OCI-LY3 (cell line): ENCODE data around the gene DUSP2.
"Not testable (repeated sequence)": the region's sequence is repeated elsewhere in the genome, so short reads cannot be mapped to it uniquely, and the experiment has no call there.

Experiments used
- H2AFZ ChIP-seq: fragments of 200-600, 300-600 bp; shearing (Covaris generic); 2 replicates; pipeline ENCODE4 v1.6.0; 2014; ENCODE audit warnings: antibody characterized with exemption, low read depth, low read length
- H3K27ac ChIP-seq: fragments of 200-600, 300-600 bp; sonication (generic); 2 replicates; pipeline ENCODE4 v1.5.1; 2014; ENCODE audit warnings: mild to moderate bottlenecking, low read length, moderate library complexity, mixed read lengths
- H3K27me3 ChIP-seq: fragments of 200-600, 300-600 bp; sonication (generic); 2 replicates; pipeline ENCODE4 v1.6.1; 2014; ENCODE audit warnings: low read depth, low read length, mixed read lengths
- H3K36me3 ChIP-seq: fragments of 200-600, 300-600 bp; sonication (generic); replicated peaks from 2 replicates; pipeline ENCODE3; 2014; ENCODE audit warnings: low read depth, low read length, mixed read lengths
- H3K4me1 ChIP-seq: fragments of 300-600, 200-600 bp; sonication (generic); 2 replicates; pipeline ENCODE4 v1.6.1; 2014; ENCODE audit warnings: low read length, mixed read lengths
- H3K4me2 ChIP-seq: fragments of 200-600, 300-600 bp; sonication (generic); 2 replicates; pipeline ENCODE4 v1.6.1; 2014; ENCODE audit warnings: low read length, mixed read lengths
- H3K4me3 ChIP-seq: fragments of 300-600, 200-600 bp; sonication (generic); 2 replicates; pipeline ENCODE4 v1.5.1; 2014; ENCODE audit warnings: antibody characterized with exemption, mild to moderate bottlenecking, low read length, moderate library complexity
- H3K79me2 ChIP-seq: fragments of 300-600, 200-600 bp; shearing (Covaris generic); 2 replicates; pipeline ENCODE4 v1.6.1; 2014; ENCODE audit warnings: mild to moderate bottlenecking, low read length, mixed read lengths
- H3K9ac ChIP-seq: fragments of 300-600, 200-600 bp; shearing (Covaris generic); 2 replicates; pipeline ENCODE4 v1.6.0; 2014; ENCODE audit warnings: mild to moderate bottlenecking, low read length, moderate library complexity
- H3K9me3 ChIP-seq: fragments of 200-600, 300-600 bp; shearing (Covaris generic); 2 replicates; pipeline ENCODE4 v1.6.1; 2014; ENCODE audit warnings: low read length, mixed read lengths; ENCODE audit not compliant: insufficient read depth
- H4K20me1 ChIP-seq: fragments of 200-600, 300-600 bp; sonication (generic); 2 replicates; pipeline ENCODE4 v1.6.1; 2016; ENCODE audit warnings: low read length, mixed read lengths; ENCODE audit not compliant: insufficient read depth
- CTCF ChIP-seq: fragments of 200-600, 300-600 bp; sonication (generic); IDR thresholded peaks from 2 replicates; pipeline ENCODE4 v1.5.1; 2014; ENCODE audit warnings: antibody characterized with exemption, low read length, low read depth
- EZH2phosphoT487 ChIP-seq: fragments of 200-600 bp; shearing (Covaris generic); IDR thresholded peaks from 2 replicates; pipeline ENCODE4 v1.6.1; 2018; ENCODE audit warnings: antibody characterized with exemption, mixed run types, low read depth

DUSP2 gene

GRCh38 chr2:96161898-96162297 is 16.7 kb upstream of the DUSP2 start:
- Histone ChIP-seq H3K79me2 (no peaks in the 10 kb centered on the region), H3K27me3 (no peaks in the 10 kb centered on the region), H2AFZ (no peak overlapping the region), H4K20me1 (no peaks in the 10 kb centered on the region), H3K9ac (no peak overlapping the region), H3K27ac (no peak overlapping the region), H3K9me3 (no peaks in the 10 kb centered on the region), H3K4me3 (no peak overlapping the region), H3K4me1 (peaks cover 50% of the 10 kb centered on the region), H3K36me3 (no peaks in the 10 kb centered on the region), H3K4me2 (no peak overlapping the region)
- TF ChIP-seq CTCF = no peak
- no peak for TF ChIP-seq EZH2phosphoT487

DNA sequence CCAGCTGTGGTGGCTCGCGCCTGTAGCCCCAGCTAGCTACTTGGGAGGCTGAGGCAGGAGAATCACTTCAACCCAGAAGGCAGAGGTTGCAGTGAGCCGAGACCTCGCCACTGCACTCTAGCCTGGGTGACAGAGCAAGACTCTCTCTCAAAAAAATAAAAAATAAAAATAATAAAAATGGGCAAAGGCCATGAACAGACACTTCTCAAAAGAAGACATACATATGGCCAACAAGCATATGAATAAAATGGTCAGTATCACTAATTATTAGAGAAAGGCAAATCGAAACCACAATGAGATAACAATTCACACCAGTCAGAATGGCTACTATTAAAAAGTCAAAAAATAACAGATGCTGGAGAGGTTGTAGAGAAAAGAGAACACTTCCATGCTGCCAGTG is 15.1 kb upstream of the DUSP2 start:
- not testable (repeated sequence) for H3K9me3 ChIP-seq, H2AFZ ChIP-seq, H3K36me3 ChIP-seq, H3K4me3 ChIP-seq, H3K79me2 ChIP-seq, H3K27me3 ChIP-seq, H3K27ac ChIP-seq, H4K20me1 ChIP-seq, H3K4me2 ChIP-seq, H3K9ac ChIP-seq
- H3K4me1 ChIP-seq = peaks cover 61% of the 10 kb centered on the region

GRCh38 chr2:96159084-96159830 is 14.0 kb upstream of the DUSP2 start:
- Histone ChIP-seq H2AFZ (no peak overlapping the region), H3K27ac (no peak overlapping the region), H3K36me3 (no peaks in the 10 kb centered on the region), H4K20me1 (no peaks in the 10 kb centered on the region), H3K9me3 (no peaks in the 10 kb centered on the region), H3K4me2 (no peak overlapping the region), H3K27me3 (no peaks in the 10 kb centered on the region), H3K79me2 (no peaks in the 10 kb centered on the region), H3K9ac (no peak overlapping the region), H3K4me1 (peaks cover 54% of the 10 kb centered on the region), H3K4me3 (no peak overlapping the region)
- TF ChIP-seq CTCF (no peak), EZH2phosphoT487 (no peak)

DNA sequence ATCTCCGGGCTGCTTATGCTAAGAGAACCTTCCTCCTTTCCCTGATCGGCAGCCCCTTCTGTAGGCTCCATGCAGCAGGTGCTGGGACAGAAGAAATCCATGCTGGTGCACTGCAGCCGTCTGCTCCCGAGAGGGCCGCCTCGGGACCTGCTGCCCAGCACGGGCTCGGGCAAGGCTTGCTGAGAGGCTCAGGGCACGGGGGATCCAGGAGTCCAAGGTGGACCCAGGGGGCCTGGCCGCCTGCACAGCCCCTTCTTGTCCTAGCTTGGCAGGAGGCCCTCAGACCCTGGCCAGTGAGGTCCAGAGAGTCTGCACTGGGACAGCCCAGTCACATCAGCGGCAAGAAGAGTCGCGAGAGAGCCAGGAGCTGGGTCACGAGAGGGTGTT is 13.3 kb upstream of the DUSP2 start:
- Histone ChIP-seq H3K4me2 (0 out of 2 replicates have a peak overlapping the region, but pooled peaks have one; percentile 47), H2AFZ (no peak overlapping the region), H3K9ac (no peak overlapping the region; the same call in 1 of the 2 replicates)

More for the DNA sequence above, 13.3 kb upstream of the DUSP2 start:
- Histone ChIP-seq H3K9me3 (no peaks in the 10 kb centered on the region), H3K36me3 (no peaks in the 10 kb centered on the region), H3K4me3 (no peak overlapping the region), H3K27ac (no peak overlapping the region), H4K20me1 (no peaks in the 10 kb centered on the region), H3K79me2 (no peaks in the 10 kb centered on the region), H3K27me3 (no peaks in the 10 kb centered on the region), H3K4me1 (peaks cover 47% of the 10 kb centered on the region)
- TF ChIP-seq CTCF (no peak), EZH2phosphoT487 (no peak)
